SK-N-SH (cell line): Measurements from ENCODE around the gene CEBPA. TPM values are rescaled to one million over a fixed set of nuclear protein-coding genes. Genes with fewer than 3 reads are reported as not detected.

Experiments
- CTCF ChIA-PET: fragments of 300-600, 350-600 bp; formaldehyde crosslinking; extraction: SDS; loops from one replicate; lab custom pipeline; 2021; lab: Yijun Ruan, JAX
- POLR2A ChIA-PET: fragments of 350-600 bp; sonication (Branson Sonifier 250); formaldehyde crosslinking; extraction: SDS; loops from one replicate; lab custom pipeline; 2020; ENCODE audit warnings: antibody characterized with exemption, inconsistent platforms; lab: Yijun Ruan, JAX
- DNase-seq: peaks from one replicate; pipeline ENCODE4 v3.0.0; 2012
- H2AFZ ChIP-seq: fragments of 200-600 bp; sonication (generic); 2 replicates; pipeline ENCODE4 v1.8.1; 2016; ENCODE audit warnings: antibody characterized with exemption, mild to moderate bottlenecking, low read depth
- H3F3A ChIP-seq: fragments of 200-600 bp; sonication (generic); replicated peaks from 2 replicates; pipeline ENCODE3; 2016; ENCODE audit warnings: antibody characterized with exemption, mild to moderate bottlenecking; ENCODE audit not compliant: insufficient read depth
- H3K27ac ChIP-seq, 2 experiments: fragments of 200-500 bp in 1 of 2; fragments of 200-600 bp in 1 of 2; sonication (Bioruptor generic) in 1 of 2; sonication (generic), shearing (Covaris generic) in 1 of 2; 2 replicates each; pipeline versions ENCODE4 v1.5.1 to v1.6.1; 2014 to 2016; ENCODE audit warnings: low read depth in 2 of 2, inconsistent platforms in 1 of 2, low read length in 1 of 2, mild to moderate bottlenecking in 1 of 2, mixed read lengths in 1 of 2
- H3K27me3 ChIP-seq: fragments of 200-600 bp; sonication (generic), shearing (Covaris generic); 2 replicates; pipeline ENCODE4 v1.6.1; 2016; ENCODE audit warnings: mixed run types; ENCODE audit not compliant: insufficient read depth
- H3K36me3 ChIP-seq, 2 experiments: fragments of 200-500 bp in 1 of 2; fragments of 200-600 bp in 1 of 2; sonication (Bioruptor generic) in 1 of 2; sonication (generic) in 1 of 2; replicated peaks in 1 of 2; 2 replicates each; pipeline versions ENCODE3 to v1.5.1; 2014 to 2016; ENCODE audit warnings: low read length in 1 of 2, mild to moderate bottlenecking in 1 of 2; ENCODE audit not compliant: insufficient read depth in 2 of 2, control insufficient read depth in 1 of 2
- H3K4me1 ChIP-seq, 2 experiments: fragments of 200-500 bp in 1 of 2; fragments of 200-600 bp in 1 of 2; sonication (Bioruptor generic) in 1 of 2; sonication (generic), shearing (Covaris generic) in 1 of 2; 2 replicates each; pipeline versions ENCODE4 v1.5.1 to v1.6.1; 2014 to 2016; ENCODE audit warnings: low read depth in 1 of 2, low read length in 1 of 2, mixed run types in 1 of 2; ENCODE audit not compliant: insufficient read depth in 2 of 2, control insufficient read depth in 1 of 2
- H3K4me2 ChIP-seq: fragments of 200-600 bp; sonication (generic), shearing (Covaris generic); 2 replicates; pipeline ENCODE4 v1.6.1; 2017; ENCODE audit warnings: mixed run types
- H3K4me3 ChIP-seq, 2 experiments: fragments of 200-500 bp in 1 of 2; fragments of 200-600 bp in 1 of 2; sonication (Bioruptor generic) in 1 of 2; sonication (generic), shearing (Covaris generic) in 1 of 2; 2 replicates each; pipeline versions ENCODE4 v1.5.1 to v1.8.1; 2014 to 2016; ENCODE audit warnings: low read depth in 2 of 2, inconsistent platforms in 1 of 2, low read length in 1 of 2, mild to moderate bottlenecking in 1 of 2, mixed read lengths in 1 of 2, moderate library complexity in 1 of 2
- H3K79me2 ChIP-seq: fragments of 200-600 bp; sonication (generic); 2 replicates; pipeline ENCODE4 v1.8.1; 2017; ENCODE audit warnings: mild to moderate bottlenecking; ENCODE audit not compliant: insufficient read depth
- H3K9ac ChIP-seq: fragments of 200-600 bp; sonication (generic); 2 replicates; pipeline ENCODE4 v1.6.1; 2017; ENCODE audit warnings: mixed run types
- H3K9me2 ChIP-seq: fragments of 200-600 bp; sonication (generic); 2 replicates; pipeline ENCODE4 v1.6.1; 2017; ENCODE audit warnings: mixed run types
- H3K9me3 ChIP-seq: fragments of 200-600 bp; sonication (generic); 2 replicates; pipeline ENCODE4 v1.6.1; 2017; ENCODE audit warnings: mixed run types, mild to moderate bottlenecking, moderate library complexity
- H4K20me1 ChIP-seq: fragments of 200-600 bp; sonication (generic); 2 replicates; pipeline ENCODE4 v1.6.1; 2017; ENCODE audit warnings: mild to moderate bottlenecking, mixed run types; ENCODE audit not compliant: insufficient read depth
- CHD2 ChIP-seq: fragments of 150-350 bp; IDR thresholded peaks from 2 replicates; pipeline ENCODE4 v1.6.1; 2018; ENCODE audit warnings: low read length; ENCODE audit not compliant: partially characterized antibody
- ELF1 ChIP-seq: IDR thresholded peaks from 2 replicates; pipeline ENCODE4 v1.4.0; 2012
- FOXJ3 ChIP-seq: sonication (generic); formaldehyde crosslinking; IDR thresholded peaks from 2 replicates; pipeline ENCODE4 v1.5.1; 2020; ENCODE audit warnings: mild to moderate bottlenecking, missing genetic modification reagents
- FOXM1 ChIP-seq: IDR thresholded peaks from 2 replicates; pipeline ENCODE4 v1.4.0; 2012; ENCODE audit warnings: low read depth, mild to moderate bottlenecking
- GATA2 ChIP-seq: sonication (generic); formaldehyde crosslinking; IDR thresholded peaks from 2 replicates; pipeline ENCODE4 v1.5.0; 2020; ENCODE audit warnings: mild to moderate bottlenecking, missing genetic modification reagents
- JUND ChIP-seq: IDR thresholded peaks from 2 replicates; pipeline ENCODE4 v1.4.0; 2012
- MAX ChIP-seq: IDR thresholded peaks from 2 replicates; pipeline ENCODE4 v1.4.0; 2012; ENCODE audit warnings: low read depth
- MEF2A ChIP-seq: IDR thresholded peaks from 2 replicates; pipeline ENCODE4 v1.4.0; 2012; ENCODE audit warnings: low read depth, borderline replicate concordance
- MXI1 ChIP-seq: IDR thresholded peaks from 2 replicates; pipeline ENCODE4 v1.6.1; 2012; ENCODE audit warnings: mild to moderate bottlenecking, low read depth, low read length, improper control_type of control experiment
- NFIC ChIP-seq: IDR thresholded peaks from 2 replicates; pipeline ENCODE4 v1.4.0; 2012; ENCODE audit warnings: borderline replicate concordance
- POLR2AphosphoS5 ChIP-seq: IDR thresholded peaks from 2 replicates; pipeline ENCODE4 v1.6.1; 2012; ENCODE audit warnings: low read depth, low read length
- RAD21 ChIP-seq: IDR thresholded peaks from 2 replicates; pipeline ENCODE4 v1.6.1; 2012; ENCODE audit warnings: mild to moderate bottlenecking, low read length
- RCOR1 ChIP-seq: fragments of 150-350 bp; IDR thresholded peaks from 2 replicates; pipeline ENCODE4 v1.6.1; 2017; ENCODE audit warnings: antibody characterized with exemption, low read length
- RFX5 ChIP-seq: IDR thresholded peaks from 2 replicates; pipeline ENCODE4 v1.6.1; 2012; ENCODE audit warnings: mild to moderate bottlenecking, improper control_type of control experiment, low read length
- TAF1 ChIP-seq: IDR thresholded peaks from 2 replicates; pipeline ENCODE4 v1.6.1; 2012; ENCODE audit warnings: low read depth, mild to moderate bottlenecking, low read length, moderate library complexity, borderline replicate concordance
- YY1 ChIP-seq: IDR thresholded peaks from 2 replicates; pipeline ENCODE4 v1.4.0; 2012; ENCODE audit warnings: low read depth, mild to moderate bottlenecking
- ZBTB33 ChIP-seq: IDR thresholded peaks from 2 replicates; pipeline ENCODE4 v1.4.0; 2012; ENCODE audit warnings: low read depth, borderline replicate concordance
- WGBS: methylation state at CpG from one replicate; pipeline ENCODE4 v1.1.6; 2017; ENCODE audit warnings: low lambda C conversion rate; 5-methylcytosine and 5-hydroxymethylcytosine counted together
- polyA plus RNA-seq, 3 experiments: library from polyadenylated mRNA; depleted of rRNA; stranded (reverse); fragments of >200 nt; gene quantifications; 2 replicates each; pipeline ENCODE4 v1.2.3, GENCODE V29; 2012
- TF ChIP-seq, protein P1 (sequence below): IDR thresholded peaks from 2 replicates; pipeline ENCODE4; 2012

The CEBPA gene
- polyA plus RNA-seq, 1 of the 3 experiments (the other 2 are of a cell fraction): 0.15 TPM

- Histone ChIP-seq H3K4me2 (no peak overlapping the region), H4K20me1 (no peaks in the 10 kb centered on the region), H3K36me3 (no peaks in the 10 kb centered on the region), H3F3A (peaks cover 3% of the 10 kb centered on the region), H2AFZ (no peak overlapping the region), H3K27me3 (no peaks in the 10 kb centered on the region), H3K9me3 (no peaks in the 10 kb centered on the region), H3K9me2 (no peaks in the 10 kb centered on the region), H3K79me2 (no peaks in the 10 kb centered on the region), H3K9ac (no peak overlapping the region), H3K27ac (no peak overlapping the region), H3K4me1 (no peaks in the 10 kb centered on the region; a peak in 1 of 4 replicates), H3K4me3 (no peak overlapping the region)
- 60% methylated on average over 7 of the region's 13 CpGs for WGBS
- no peak for DNase-seq
- TF ChIP-seq TAF1 (no peak), JUND (no peak), ELF1 (no peak), YY1 (no peak), FOXJ3 (CRISPR knock-in tag) (no peak), MEF2A (no peak), MAX (no peak), ZBTB33 (no peak), POLR2AphosphoS5 (no peak), RFX5 (no peak), FOXM1 (no peak), NFIC (no peak), CHD2 (no peak), RCOR1 (no peak), MXI1 (no peak), GATA2 (CRISPR knock-in tag) (no peak), RAD21 (no peak)
- TF ChIP-seq, protein P1, sequence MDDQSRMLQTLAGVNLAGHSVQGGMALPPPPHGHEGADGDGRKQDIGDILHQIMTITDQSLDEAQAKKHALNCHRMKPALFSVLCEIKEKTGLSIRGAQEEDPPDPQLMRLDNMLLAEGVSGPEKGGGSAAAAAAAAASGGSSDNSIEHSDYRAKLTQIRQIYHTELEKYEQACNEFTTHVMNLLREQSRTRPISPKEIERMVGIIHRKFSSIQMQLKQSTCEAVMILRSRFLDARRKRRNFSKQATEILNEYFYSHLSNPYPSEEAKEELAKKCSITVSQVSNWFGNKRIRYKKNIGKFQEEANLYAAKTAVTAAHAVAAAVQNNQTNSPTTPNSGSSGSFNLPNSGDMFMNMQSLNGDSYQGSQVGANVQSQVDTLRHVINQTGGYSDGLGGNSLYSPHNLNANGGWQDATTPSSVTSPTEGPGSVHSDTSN: no peak
- ChIA-PET POLR2A (no interaction called here), CTCF (interaction anchor here (1.1 to 1.9 kb wide), 2 partner anchors 128 to 153 kb away, joined by 3 to 4 read pairs; no protein-coding TSS in a partner anchor)
Observed at GRCh38 chr19:33254245-33254824, 48.0 kb downstream of the CEBPA start.
